GM21737 (cell line): ENCODE results near the gene ADAMTS12.

Experiments
- ATAC-seq: cut with Tn5 transposase; IDR thresholded peaks from one replicate; pipeline ENCODE4 v1.9.1; 2021; ENCODE audit warnings: mild to moderate bottlenecking, moderate library complexity; ENCODE audit not compliant: unreplicated experiment

The ADAMTS12 gene

GRCh38 chr5:33726422-33727165 lies 165.2 kb downstream of the ADAMTS12 start:
- ATAC-seq: no peak

- no peak for ATAC-seq
Observed at GRCh38 chr5:33725806-33726205, 166.0 kb downstream of the ADAMTS12 start.

GRCh38 chr5:33721491-33722200 lies 170.1 kb downstream of the ADAMTS12 start:
- ATAC-seq: no peak

- ATAC-seq: no peak
Observed at GRCh38 chr5:33720176-33720575, 171.6 kb downstream of the ADAMTS12 start.

- no peak for ATAC-seq
Observed at GRCh38 chr5:33719769-33720168, 172.0 kb downstream of the ADAMTS12 start.

- no peak for ATAC-seq
Observed at GRCh38 chr5:33715661-33716060, 176.1 kb downstream of the ADAMTS12 start.

- ATAC-seq: no peak
Observed at GRCh38 chr5:33713136-33713765, 178.5 kb downstream of the ADAMTS12 start.

- no peak for ATAC-seq
Observed at GRCh38 chr5:33712664-33713063, 179.1 kb downstream of the ADAMTS12 start.

GRCh38 chr5:33711094-33711679 lies 180.6 kb downstream of the ADAMTS12 start:
- ATAC-seq: no peak

GRCh38 chr5:33702867-33703266 lies 188.9 kb downstream of the ADAMTS12 start:
- ATAC-seq: no peak

GRCh38 chr5:33701951-33702350 lies 189.8 kb downstream of the ADAMTS12 start:
- ATAC-seq: no peak

- no peak for ATAC-seq
Observed at GRCh38 chr5:33701251-33701650, 190.5 kb downstream of the ADAMTS12 start.

GRCh38 chr5:33696411-33696810 lies 195.4 kb downstream of the ADAMTS12 start:
- ATAC-seq: no peak

- no peak for ATAC-seq
Observed at GRCh38 chr5:33692980-33693379, 198.8 kb downstream of the ADAMTS12 start.

- ATAC-seq: no peak
Observed at GRCh38 chr5:33691856-33692255, 199.9 kb downstream of the ADAMTS12 start.

- no peak for ATAC-seq
Observed at GRCh38 chr5:33690374-33691135, 201.2 kb downstream of the ADAMTS12 start.

- ATAC-seq: no peak
Observed at GRCh38 chr5:33688526-33688925, 203.3 kb downstream of the ADAMTS12 start.

- no peak for ATAC-seq
Observed at GRCh38 chr5:33688066-33688465, 203.7 kb downstream of the ADAMTS12 start.

- ATAC-seq: no peak
Observed at GRCh38 chr5:33685873-33686755, 205.7 kb downstream of the ADAMTS12 start.
